Kidney epithelial cell (primary cell): ENCODE data around the gene SRPX2. TPM values are rescaled to one million over a fixed set of nuclear protein-coding genes. Genes with fewer than 3 reads are reported as not detected.

Experiments
- DNase-seq: peaks from one replicate; pipeline ENCODE4 v3.0.0-alpha.2; 2010; ENCODE audit warnings: low read depth
- H3K27me3 ChIP-seq: 2 replicates; pipeline ENCODE4 v1.6.0; 2011; ENCODE audit warnings: low read length; ENCODE audit not compliant: control insufficient read depth, insufficient read depth
- H3K36me3 ChIP-seq: 2 replicates; pipeline ENCODE4 v1.5.1; 2011; ENCODE audit warnings: low read length; ENCODE audit not compliant: control insufficient read depth, insufficient read depth
- H3K4me3 ChIP-seq: 2 replicates; pipeline ENCODE4 v1.5.1; 2011; ENCODE audit warnings: low read depth, mild to moderate bottlenecking, control low read depth, low read length
- CTCF ChIP-seq: IDR thresholded peaks from 2 replicates; pipeline ENCODE4 v1.5.1; 2011; ENCODE audit warnings: mild to moderate bottlenecking, moderate library complexity, low read length, control low read depth, inconsistent platforms; ENCODE audit not compliant: insufficient read depth, poor library complexity, severe bottlenecking
- total RNA-seq: library from RNA; depleted of rRNA; stranded (reverse); fragments of >200 nt; gene quantifications from 2 replicates; pipeline ENCODE4 v1.2.3, GENCODE V29; 2015

SRPX2 gene
- total RNA-seq, 1 donor from 2014 or later: 1.4 TPM

DNA sequence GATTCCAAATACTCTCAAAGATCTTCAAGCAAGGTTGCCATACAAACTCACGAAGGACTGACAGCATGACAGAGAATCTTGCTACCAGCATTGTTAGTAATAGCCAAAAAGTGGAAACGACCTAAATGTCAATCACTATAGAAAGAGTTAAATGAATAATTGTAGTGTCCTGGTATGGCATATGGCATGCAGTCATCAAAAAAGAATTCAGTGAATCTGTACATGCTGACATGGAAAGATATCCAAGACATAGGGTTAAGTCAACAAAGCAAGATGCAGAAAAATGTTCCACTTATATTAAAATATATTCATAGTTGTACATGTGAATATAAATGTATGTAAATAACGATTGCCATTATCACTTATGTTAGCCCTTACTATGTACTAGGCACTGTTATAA is 37.6 kb downstream of the SRPX2 start:
- Histone ChIP-seq H3K4me3 (no peak overlapping the region), H3K36me3 (no peaks in the 10 kb centered on the region), H3K27me3 (no peaks in the 10 kb centered on the region)
- TF ChIP-seq CTCF: no peak
- no peak for DNase-seq

- H3K36me3 ChIP-seq: no peaks in the 10 kb centered on the region
- no peaks in the 10 kb centered on the region for H3K27me3 ChIP-seq
- DNase-seq: no peak
- no peak for TF ChIP-seq CTCF
- H3K4me3 ChIP-seq: no peak overlapping the region
These were observed 38.9 kb downstream of the SRPX2 start for GRCh38 chrX:100682939-100683338.

DNA sequence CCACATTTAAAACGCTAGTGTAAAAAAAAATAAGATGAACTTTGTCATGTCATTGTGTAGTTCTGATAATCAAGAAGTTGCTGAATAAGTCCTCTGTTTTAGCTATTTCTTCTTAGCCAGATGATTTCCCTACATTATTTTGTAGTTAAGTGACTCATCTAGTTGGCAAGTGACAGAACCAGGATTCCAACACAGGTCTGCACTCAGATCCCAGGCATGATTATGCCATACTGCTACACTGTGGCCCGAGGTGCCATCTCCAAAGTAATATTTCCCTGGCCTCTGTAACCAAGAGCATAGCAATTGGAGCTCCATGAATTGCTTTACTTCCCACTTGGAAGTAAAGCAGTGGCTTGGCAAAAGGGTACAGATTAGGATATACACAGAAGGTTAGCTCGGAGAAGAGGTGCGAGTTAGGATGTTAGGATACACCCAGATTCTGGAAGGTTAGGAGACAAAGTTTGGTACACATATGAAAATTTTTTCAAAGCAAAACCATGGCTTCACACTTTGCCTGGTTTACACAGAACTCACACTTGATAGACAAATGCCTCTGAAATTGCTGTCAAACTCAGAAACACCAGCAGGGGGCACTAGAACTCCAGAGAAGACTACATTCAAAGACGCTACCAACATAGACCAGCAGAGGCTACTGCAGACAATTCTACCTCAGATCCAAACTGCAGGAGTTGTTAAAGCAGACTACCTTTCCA is 41.4 kb downstream of the SRPX2 start:
- TF ChIP-seq CTCF: peak; percentile 75
- no peaks in the 10 kb centered on the region for H3K36me3 ChIP-seq
- no peaks in the 10 kb centered on the region for H3K27me3 ChIP-seq
- DNase-seq: peak; percentile 18
- H3K4me3 ChIP-seq: no peak overlapping the region

GRCh38 chrX:100685997-100686305 is 42.0 kb downstream of the SRPX2 start:
- no peak for DNase-seq
- TF ChIP-seq CTCF: no peak
- no peaks in the 10 kb centered on the region for H3K36me3 ChIP-seq
- H3K27me3 ChIP-seq: no peaks in the 10 kb centered on the region
- no peak overlapping the region for H3K4me3 ChIP-seq

- no peak for DNase-seq
- Histone ChIP-seq H3K36me3 (no peaks in the 10 kb centered on the region), H3K27me3 (no peaks in the 10 kb centered on the region)
These were observed 43.1 kb downstream of the SRPX2 start for GRCh38 chrX:100687128-100687527.

More at GRCh38 chrX:100687128-100687527, 43.1 kb downstream of the SRPX2 start:
- TF ChIP-seq CTCF: no peak
- H3K4me3 ChIP-seq: no peak overlapping the region
